ENCODE measurements around the gene GPR160.
A peak's percentile ranks its signal among the peaks of the same experiment; 100 is the strongest.

The GPR160 gene

GRCh38 chr3:170037463-170038433 lies at the start of gene GPR160:
Gene GPR160, plus strand, starts transcription at chr3:170037995. Its CDS starts 45,978 bp downstream, at chr3:170083973.
- Histone ChIP-seq H3K9ac (ENCODE audit: low read length) (peak within 1 kb of the TSS; percentile 74), H3K27me3 (ENCODE audit: control insufficient read depth, insufficient read depth, low read length) (no peaks in the 10 kb centered on the region), H3K4me1 (ENCODE audit: control insufficient read depth, insufficient read depth, low read length) (peaks cover 19% of the 10 kb centered on the region), H3K4me3 (ENCODE audit: low read length) (peak within 1 kb of the TSS; percentile 78), H3K36me3 (ENCODE audit: control insufficient read depth, insufficient read depth, low read length) (no peaks in the 10 kb centered on the region), H3K9me3 (ENCODE audit: control insufficient read depth, low read length) (no peaks in the 10 kb centered on the region)

GRCh38 chr3:169990431-169990830 lies 47.4 kb upstream of the GPR160 start:
- H3K9me3 ChIP-seq (ENCODE audit: control insufficient read depth, low read length) = no peaks in the 10 kb centered on the region
- peaks cover 3% of the 10 kb centered on the region for H3K36me3 ChIP-seq (ENCODE audit: control insufficient read depth, insufficient read depth, low read length)
- H3K27me3 ChIP-seq (ENCODE audit: control insufficient read depth, insufficient read depth, low read length) = no peaks in the 10 kb centered on the region
- H3K4me3 ChIP-seq (ENCODE audit: low read length) = no peak overlapping the region
- H3K4me1 ChIP-seq (ENCODE audit: control insufficient read depth, insufficient read depth, low read length) = peaks cover 4% of the 10 kb centered on the region
- no peak overlapping the region for H3K9ac ChIP-seq (ENCODE audit: low read length)

- no peak overlapping the region for H3K9ac ChIP-seq (ENCODE audit: low read length)
- no peaks in the 10 kb centered on the region for H3K36me3 ChIP-seq (ENCODE audit: control insufficient read depth, insufficient read depth, low read length)
- H3K9me3 ChIP-seq (ENCODE audit: control insufficient read depth, low read length) = no peaks in the 10 kb centered on the region
- H3K27me3 ChIP-seq (ENCODE audit: control insufficient read depth, insufficient read depth, low read length) = no peaks in the 10 kb centered on the region
- peaks cover 4% of the 10 kb centered on the region for H3K4me1 ChIP-seq (ENCODE audit: control insufficient read depth, insufficient read depth, low read length)
- no peak overlapping the region for H3K4me3 ChIP-seq (ENCODE audit: low read length)
These were observed 45.6 kb upstream of the GPR160 start for GRCh38 chr3:169992156-169992555.

GRCh38 chr3:169992781-169993180 lies 45.0 kb upstream of the GPR160 start:
- no peaks in the 10 kb centered on the region for H3K9me3 ChIP-seq (ENCODE audit: control insufficient read depth, low read length)
- no peaks in the 10 kb centered on the region for H3K27me3 ChIP-seq (ENCODE audit: control insufficient read depth, insufficient read depth, low read length)
- H3K4me3 ChIP-seq (ENCODE audit: low read length) = no peak overlapping the region
- H3K36me3 ChIP-seq (ENCODE audit: control insufficient read depth, insufficient read depth, low read length) = no peaks in the 10 kb centered on the region
- H3K9ac ChIP-seq (ENCODE audit: low read length) = no peak overlapping the region
- peaks cover 4% of the 10 kb centered on the region for H3K4me1 ChIP-seq (ENCODE audit: control insufficient read depth, insufficient read depth, low read length)

- no peaks in the 10 kb centered on the region for H3K36me3 ChIP-seq (ENCODE audit: control insufficient read depth, insufficient read depth, low read length)
- peaks cover 4% of the 10 kb centered on the region for H3K4me1 ChIP-seq (ENCODE audit: control insufficient read depth, insufficient read depth, low read length)
- no peaks in the 10 kb centered on the region for H3K27me3 ChIP-seq (ENCODE audit: control insufficient read depth, insufficient read depth, low read length)
- no peak overlapping the region for H3K9ac ChIP-seq (ENCODE audit: low read length)
- no peaks in the 10 kb centered on the region for H3K9me3 ChIP-seq (ENCODE audit: control insufficient read depth, low read length)
- H3K4me3 ChIP-seq (ENCODE audit: low read length) = no peak overlapping the region
These were observed 44.0 kb upstream of the GPR160 start for GRCh38 chr3:169993761-169994160.

GRCh38 chr3:169996063-169996462 lies 41.7 kb upstream of the GPR160 start:
- Histone ChIP-seq H3K36me3 (ENCODE audit: control insufficient read depth, insufficient read depth, low read length) (no peaks in the 10 kb centered on the region), H3K27me3 (ENCODE audit: control insufficient read depth, insufficient read depth, low read length) (no peaks in the 10 kb centered on the region), H3K4me1 (ENCODE audit: control insufficient read depth, insufficient read depth, low read length) (peaks cover 4% of the 10 kb centered on the region), H3K9me3 (ENCODE audit: control insufficient read depth, low read length) (no peaks in the 10 kb centered on the region), H3K4me3 (ENCODE audit: low read length) (no peak overlapping the region), H3K9ac (ENCODE audit: low read length) (no peak overlapping the region)

- H3K4me1 ChIP-seq (ENCODE audit: control insufficient read depth, insufficient read depth, low read length) = no peaks in the 10 kb centered on the region
- H3K27me3 ChIP-seq (ENCODE audit: control insufficient read depth, insufficient read depth, low read length) = no peaks in the 10 kb centered on the region
- no peak overlapping the region for H3K4me3 ChIP-seq (ENCODE audit: low read length)
- H3K9me3 ChIP-seq (ENCODE audit: control insufficient read depth, low read length) = no peaks in the 10 kb centered on the region
- H3K9ac ChIP-seq (ENCODE audit: low read length) = no peak overlapping the region
- no peaks in the 10 kb centered on the region for H3K36me3 ChIP-seq (ENCODE audit: control insufficient read depth, insufficient read depth, low read length)
These were observed 39.1 kb upstream of the GPR160 start for GRCh38 chr3:169998668-169999131.

GRCh38 chr3:169999433-169999832 lies 38.4 kb upstream of the GPR160 start:
- Histone ChIP-seq H3K4me3 (ENCODE audit: low read length) (no peak overlapping the region), H3K36me3 (ENCODE audit: control insufficient read depth, insufficient read depth, low read length) (no peaks in the 10 kb centered on the region), H3K9ac (ENCODE audit: low read length) (no peak overlapping the region), H3K4me1 (ENCODE audit: control insufficient read depth, insufficient read depth, low read length) (no peaks in the 10 kb centered on the region), H3K9me3 (ENCODE audit: control insufficient read depth, low read length) (no peaks in the 10 kb centered on the region), H3K27me3 (ENCODE audit: control insufficient read depth, insufficient read depth, low read length) (no peaks in the 10 kb centered on the region)

- no peak overlapping the region for H3K9ac ChIP-seq (ENCODE audit: low read length)
- no peaks in the 10 kb centered on the region for H3K9me3 ChIP-seq (ENCODE audit: control insufficient read depth, low read length)
- no peaks in the 10 kb centered on the region for H3K4me1 ChIP-seq (ENCODE audit: control insufficient read depth, insufficient read depth, low read length)
- no peaks in the 10 kb centered on the region for H3K36me3 ChIP-seq (ENCODE audit: control insufficient read depth, insufficient read depth, low read length)
- no peak overlapping the region for H3K4me3 ChIP-seq (ENCODE audit: low read length)
- H3K27me3 ChIP-seq (ENCODE audit: control insufficient read depth, insufficient read depth, low read length) = no peaks in the 10 kb centered on the region
These were observed 37.7 kb upstream of the GPR160 start for GRCh38 chr3:170000051-170000450.

GRCh38 chr3:170002231-170002630 lies 35.6 kb upstream of the GPR160 start:
- Histone ChIP-seq H3K9ac (ENCODE audit: low read length) (no peak overlapping the region), H3K4me3 (ENCODE audit: low read length) (no peak overlapping the region)

GRCh38 chr3:170002879-170003278 lies 34.9 kb upstream of the GPR160 start:
- H3K9me3 ChIP-seq (ENCODE audit: control insufficient read depth, low read length) = no peaks in the 10 kb centered on the region
- H3K27me3 ChIP-seq (ENCODE audit: control insufficient read depth, insufficient read depth, low read length) = no peaks in the 10 kb centered on the region
- H3K4me3 ChIP-seq (ENCODE audit: low read length) = no peak overlapping the region
- no peaks in the 10 kb centered on the region for H3K36me3 ChIP-seq (ENCODE audit: control insufficient read depth, insufficient read depth, low read length)
- no peak overlapping the region for H3K9ac ChIP-seq (ENCODE audit: low read length)
- no peaks in the 10 kb centered on the region for H3K4me1 ChIP-seq (ENCODE audit: control insufficient read depth, insufficient read depth, low read length)

More at GRCh38 chr3:170002231-170002630, 35.6 kb upstream of the GPR160 start:
- H3K27me3 ChIP-seq (ENCODE audit: control insufficient read depth, insufficient read depth, low read length) = no peaks in the 10 kb centered on the region
- no peaks in the 10 kb centered on the region for H3K9me3 ChIP-seq (ENCODE audit: control insufficient read depth, low read length)
- H3K36me3 ChIP-seq (ENCODE audit: control insufficient read depth, insufficient read depth, low read length) = no peaks in the 10 kb centered on the region
- H3K4me1 ChIP-seq (ENCODE audit: control insufficient read depth, insufficient read depth, low read length) = no peaks in the 10 kb centered on the region

GRCh38 chr3:170003881-170004356 lies 33.9 kb upstream of the GPR160 start:
- Histone ChIP-seq H3K9ac (ENCODE audit: low read length) (no peak overlapping the region), H3K36me3 (ENCODE audit: control insufficient read depth, insufficient read depth, low read length) (no peaks in the 10 kb centered on the region), H3K27me3 (ENCODE audit: control insufficient read depth, insufficient read depth, low read length) (no peaks in the 10 kb centered on the region), H3K4me3 (ENCODE audit: low read length) (no peak overlapping the region), H3K9me3 (ENCODE audit: control insufficient read depth, low read length) (no peaks in the 10 kb centered on the region), H3K4me1 (ENCODE audit: control insufficient read depth, insufficient read depth, low read length) (no peaks in the 10 kb centered on the region)
